HepG2 (cell line): ENCODE measurements around the gene ACSF3. TPM values are rescaled to one million over a fixed set of nuclear protein-coding genes. Genes with fewer than 3 reads are reported as not detected.

ENCODE experiments used
- ATAC-seq: fragments of 200-7000 bp; cut with Tn5 transposase; 3 replicates; pipeline ENCODE4 v1.9.1; 2020; ENCODE audit warnings: mild to moderate bottlenecking, moderate library complexity
- BruUV-seq: library from RNA; stranded (reverse); fragments of 400-500 nt; replicated peaks from 2 replicates; lab custom pipeline; 2021; lab: Mats Ljungman, UMichigan
- CTCF ChIA-PET: fragments of 300-600 bp; formaldehyde crosslinking; extraction: SDS; loops from one replicate; lab custom pipeline; 2021; ENCODE audit warnings: low total read pairs, inconsistent platforms, low intra/inter-chr PET ratio; lab: Yijun Ruan, JAX
- POLR2A ChIA-PET: fragments of 350-600 bp; sonication (Branson Sonifier 250); formaldehyde crosslinking; loops from one replicate; lab custom pipeline; 2020; ENCODE audit warnings: antibody characterized with exemption, inconsistent platforms; lab: Yijun Ruan, JAX
- DNase-seq: peaks from one replicate; pipeline ENCODE4 v3.0.0-alpha.2; 2015; ENCODE audit warnings: low spot score
- FAIRE-seq: peaks from 3 replicates; lab custom pipeline; 2011; peaks lifted over from hg19 to GRCh38; lab: Jason Lieb, UNC
- H2AFZ ChIP-seq: one replicate; pipeline ENCODE4 v1.6.1; 2011; ENCODE audit warnings: low read length, inconsistent platforms
- H3K27ac ChIP-seq: fragments of 300-600 bp; 3 replicates; pipeline ENCODE4 v1.8.0; 2011; ENCODE audit warnings: mixed run types, mild to moderate bottlenecking, mixed read lengths, low read length, inconsistent platforms; ENCODE audit not compliant: insufficient read depth; ENCODE audit errors: extremely low read length
- H3K27me3 ChIP-seq, 2 experiments: fragments of 200-600 bp in 1 of 2; 2 replicates in 1 of 2; 3 replicates in 1 of 2; pipeline versions ENCODE4 v1.6.0 to v1.8.0; 2011; ENCODE audit warnings: low read length in 2 of 2, mild to moderate bottlenecking in 2 of 2, moderate library complexity in 2 of 2, inconsistent platforms in 1 of 2; ENCODE audit not compliant: insufficient read depth in 2 of 2, control insufficient read depth in 1 of 2
- H3K36me3 ChIP-seq, 2 experiments: fragments of 200-600 bp in 1 of 2; replicated peaks in 1 of 2; 2 replicates in 1 of 2; 3 replicates in 1 of 2; pipeline versions ENCODE4 v1.5.1 to v1.8.0; 2011; ENCODE audit warnings: low read length in 2 of 2, inconsistent platforms in 1 of 2; ENCODE audit not compliant: insufficient read depth in 2 of 2, control insufficient read depth in 1 of 2
- H3K4me1 ChIP-seq: 2 replicates; pipeline ENCODE4 v1.5.1; 2012; ENCODE audit warnings: low read length, inconsistent platforms; ENCODE audit not compliant: insufficient read depth
- H3K4me2 ChIP-seq: 2 replicates; pipeline ENCODE4 v1.6.0; 2011; ENCODE audit warnings: low read depth, low read length, inconsistent platforms
- H3K4me3 ChIP-seq, 3 experiments: fragments of 200-600 bp in 1 of 3; sonication (generic), shearing (Covaris generic) in 1 of 3; replicated peaks in 1 of 3; 2 replicates each; pipeline ENCODE4 v1.5.1; 2011 to 2016; ENCODE audit warnings: low read length in 3 of 3, inconsistent platforms in 2 of 3, low read depth in 2 of 3, mild to moderate bottlenecking in 2 of 3, control low read depth in 1 of 3, mixed read lengths in 1 of 3; ENCODE audit not compliant: insufficient read depth in 1 of 3
- H3K79me2 ChIP-seq: one replicate; pipeline ENCODE4 v1.6.1; 2011; ENCODE audit warnings: low read length, inconsistent platforms; ENCODE audit not compliant: insufficient read depth
- H3K9ac ChIP-seq: 2 replicates; pipeline ENCODE4 v1.6.0; 2011; ENCODE audit warnings: mild to moderate bottlenecking, low read depth, low read length, inconsistent platforms; ENCODE audit not compliant: insufficient read depth
- H3K9me3 ChIP-seq: 2 replicates; pipeline ENCODE4 v1.5.1; 2012; ENCODE audit warnings: mild to moderate bottlenecking, low read length
- H4K20me1 ChIP-seq: 2 replicates; pipeline ENCODE4 v1.6.0; 2011; ENCODE audit warnings: inconsistent platforms, mild to moderate bottlenecking, low read length, moderate library complexity; ENCODE audit not compliant: insufficient read depth
- FOXC1 ChIP-seq: sonication (generic); formaldehyde crosslinking; IDR thresholded peaks from 2 replicates; pipeline ENCODE4 v1.8.0; 2022; ENCODE audit warnings: mild to moderate bottlenecking, missing genetic modification reagents, borderline replicate concordance
- GABPA ChIP-seq, 2 experiments: IDR thresholded peaks; 2 replicates each; pipeline ENCODE4 v1.6.1; 2011 to 2016; ENCODE audit warnings: low read depth in 2 of 2, low read length in 1 of 2, missing biosample characterization in 1 of 2, missing genetic modification characterization in 1 of 2
- KAT8 ChIP-seq: IDR thresholded peaks from 2 replicates; pipeline ENCODE4 v1.6.1; 2016; ENCODE audit warnings: missing genetic modification reagents, missing compliant biosample characterization
- KLF6 ChIP-seq: IDR thresholded peaks from 2 replicates; pipeline ENCODE4 v1.8.0; 2016; ENCODE audit warnings: missing biosample characterization, missing genetic modification reagents
- SALL1 ChIP-seq: sonication (generic); formaldehyde crosslinking; IDR thresholded peaks from 2 replicates; pipeline ENCODE4 v1.8.0; 2022; ENCODE audit warnings: mild to moderate bottlenecking, missing genetic modification reagents
- SATB2 ChIP-seq: sonication (generic); formaldehyde crosslinking; IDR thresholded peaks from 2 replicates; pipeline ENCODE4 v1.5.0; 2020; ENCODE audit warnings: missing genetic modification reagents
- TARDBP ChIP-seq: sonication (generic); formaldehyde crosslinking; IDR thresholded peaks from 2 replicates; pipeline ENCODE4 v1.8.0; 2022; ENCODE audit warnings: mild to moderate bottlenecking, missing genetic modification reagents
- TBX2 ChIP-seq: sonication (generic); formaldehyde crosslinking; IDR thresholded peaks from 2 replicates; pipeline ENCODE4 v1.5.0; 2020; ENCODE audit warnings: missing genetic modification reagents, mild to moderate bottlenecking, borderline replicate concordance
- ZMAT3 ChIP-seq: sonication (generic); formaldehyde crosslinking; conservative IDR thresholded peaks from 2 replicates; pipeline ENCODE4 v1.7.0; 2021; ENCODE audit warnings: missing genetic modification reagents
- ZMYM3 ChIP-seq: sonication (generic); formaldehyde crosslinking; IDR thresholded peaks from 2 replicates; pipeline ENCODE4 v1.5.1; 2020; ENCODE audit warnings: mild to moderate bottlenecking, missing genetic modification reagents
- ZNF687 ChIP-seq: sonication (generic); formaldehyde crosslinking; IDR thresholded peaks from 2 replicates; pipeline ENCODE4 v1.5.1; 2020; ENCODE audit warnings: mild to moderate bottlenecking, missing genetic modification reagents, moderate library complexity
- ZNF703 ChIP-seq: sonication (generic); formaldehyde crosslinking; IDR thresholded peaks from 2 replicates; pipeline ENCODE4 v1.5.1; 2020; ENCODE audit warnings: missing genetic modification reagents, mild to moderate bottlenecking, moderate library complexity, borderline replicate concordance
- ZNF772 ChIP-seq: sonication (generic); formaldehyde crosslinking; IDR thresholded peaks from 2 replicates; pipeline ENCODE4 v1.5.0; 2020; ENCODE audit warnings: mild to moderate bottlenecking, missing genetic modification reagents
- ZSCAN31 ChIP-seq: sonication (generic); formaldehyde crosslinking; IDR thresholded peaks from 2 replicates; pipeline ENCODE4 v1.5.0; 2020; ENCODE audit warnings: low read depth, mild to moderate bottlenecking, missing genetic modification reagents
- WGBS: methylation state at CpG from one replicate; pipeline ENCODE4 v1.1.6; 2017; ENCODE audit warnings: low lambda C conversion rate; 5-methylcytosine and 5-hydroxymethylcytosine counted together
- in situ Hi-C: cut with HindIII; loops from 2 replicates; pipeline ENCODE4 v1.10.0; 2017; ENCODE audit warnings: low pct_unique_long_range_greater_than_20kb; ENCODE audit not compliant: extremely low pct_ligation_motif_present
- intact Hi-C: fragments of 100-400 bp; cut with micrococcal nuclease; formaldehyde crosslinking; loops from one replicate; pipeline ENCODE4 v1.10.0; 2022; ENCODE audit not compliant: unreplicated experiment
- polyA plus RNA-seq, 8 experiments: library from polyadenylated mRNA; depleted of rRNA in 3 of 8; stranded (reverse) in 7 of 8; unstranded in 1 of 8; fragments of >200 nt; fragmentation: Illumina TruSeq in 4 of 8; extraction: Trizol in 4 of 8; gene quantifications; 2 replicates each; pipeline versions ENCODE4 v1.2.1 to v1.2.3, GENCODE V29; 2011 to 2016; ENCODE audit warnings: low read depth in 4 of 8, missing spikeins in 1 of 8, mixed read lengths in 1 of 8; ENCODE audit not compliant: insufficient read depth in 1 of 8
- total RNA-seq, 5 experiments: library from RNA; depleted of rRNA; stranded (reverse); fragments of >200 nt; fragmentation: Illumina TruSeq; extraction: Trizol; gene quantifications; 2 replicates each; pipeline ENCODE4 v1.2.3, GENCODE V29; 2016; ENCODE audit warnings: low read depth in 1 of 5
- TF ChIP-seq, protein P1 (sequence below): sonication (generic); formaldehyde crosslinking; IDR thresholded peaks from 2 replicates; pipeline ENCODE4 v1.8.0; 2023; ENCODE audit warnings: mild to moderate bottlenecking, missing genetic modification reagents
- TF ChIP-seq, protein P2 (sequence below): IDR thresholded peaks from 2 replicates; pipeline ENCODE4 v1.6.1; 2016; ENCODE audit warnings: mild to moderate bottlenecking

Gene ACSF3
- total and polyA plus RNA-seq, 2 of the 13 experiments (the other 11 are each of a cell fraction or from before 2014, with no cell fraction given) = 14.9 to 30.6 TPM

GRCh38 chr16:89090669-89091426 lies 2.8 kb upstream of the ACSF3 start:
- POLR2A ChIA-PET = no interaction called here
- intact Hi-C loops = no loop called here
- TF ChIP-seq ZNF687 (peak; percentile 40; the same call in 1 of the 2 replicates), KAT8 (peak; percentile 29; the same call in 1 of the 2 replicates), ZMAT3 (CRISPR knock-in tag) (no peak), ZMYM3 (CRISPR knock-in tag) (no peak), FOXC1 (CRISPR knock-in tag) (0 out of 2 replicates have a peak, but pooled peaks have one; percentile 10), GABPA (IDR thresholded peaks at IDR 0.05; ENCODE audit: low read depth, low read length) (no peak), GABPA (CRISPR knock-in tag; IDR thresholded peaks at IDR 0.05; ENCODE audit: low read depth) (peak; percentile 36; the same call in 1 of the 2 replicates), KLF6 (peak; percentile 35; the same call in 1 of the 2 replicates), ZNF703 (CRISPR knock-in tag) (no peak), ZNF772 (CRISPR knock-in tag) (0 out of 2 replicates have a peak, but pooled peaks have one; percentile 21), TBX2 (CRISPR knock-in tag) (0 out of 2 replicates have a peak, but pooled peaks have one; percentile 17), TARDBP (CRISPR knock-in tag) (0 out of 2 replicates have a peak, but pooled peaks have one; percentile 11), SALL1 (CRISPR knock-in tag) (0 out of 2 replicates have a peak, but pooled peaks have one; percentile 20), SATB2 (CRISPR knock-in tag) (0 out of 2 replicates have a peak, but pooled peaks have one; percentile 19), ZSCAN31 (CRISPR knock-in tag) (peak; percentile 47; the same call in 1 of the 2 replicates)
- TF ChIP-seq, protein P1, sequence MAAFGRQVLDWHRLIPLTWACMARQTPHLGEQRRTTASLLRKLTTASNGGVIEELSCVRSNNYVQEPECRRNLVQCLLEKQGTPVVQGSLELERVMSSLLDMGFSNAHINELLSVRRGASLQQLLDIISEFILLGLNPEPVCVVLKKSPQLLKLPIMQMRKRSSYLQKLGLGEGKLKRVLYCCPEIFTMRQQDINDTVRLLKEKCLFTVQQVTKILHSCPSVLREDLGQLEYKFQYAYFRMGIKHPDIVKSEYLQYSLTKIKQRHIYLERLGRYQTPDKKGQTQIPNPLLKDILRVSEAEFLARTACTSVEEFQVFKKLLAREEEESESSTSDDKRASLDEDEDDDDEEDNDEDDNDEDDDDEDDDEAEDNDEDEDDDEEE (CRISPR knock-in tag) = 0 out of 2 replicates have a peak, but pooled peaks have one; percentile 27
- TF ChIP-seq, protein P2, sequence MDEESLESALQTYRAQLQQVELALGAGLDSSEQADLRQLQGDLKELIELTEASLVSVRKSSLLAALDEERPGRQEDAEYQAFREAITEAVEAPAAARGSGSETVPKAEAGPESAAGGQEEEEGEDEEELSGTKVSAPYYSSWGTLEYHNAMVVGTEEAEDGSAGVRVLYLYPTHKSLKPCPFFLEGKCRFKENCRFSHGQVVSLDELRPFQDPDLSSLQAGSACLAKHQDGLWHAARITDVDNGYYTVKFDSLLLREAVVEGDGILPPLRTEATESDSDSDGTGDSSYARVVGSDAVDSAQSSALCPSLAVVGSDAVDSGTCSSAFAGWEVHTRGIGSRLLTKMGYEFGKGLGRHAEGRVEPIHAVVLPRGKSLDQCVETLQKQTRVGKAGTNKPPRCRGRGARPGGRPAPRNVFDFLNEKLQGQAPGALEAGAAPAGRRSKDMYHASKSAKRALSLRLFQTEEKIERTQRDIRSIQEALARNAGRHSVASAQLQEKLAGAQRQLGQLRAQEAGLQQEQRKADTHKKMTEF (CRISPR knock-in tag) = peak; percentile 34; the same call in 1 of the 2 replicates

More at GRCh38 chr16:89090669-89091426, 2.8 kb upstream of the ACSF3 start:
- CTCF ChIA-PET = no interaction called here
- H3K4me1 ChIP-seq = peaks cover 75% of the 10 kb centered on the region
- in situ Hi-C loops = no loop called here
- H3K4me2 ChIP-seq = peak overlapping the region; percentile 64
- ATAC-seq (peak; percentile 12; the same call in 1 of the 3 replicates), DNase-seq (no peak), FAIRE-seq (no peak)
- H3K9ac ChIP-seq = no peak overlapping the region
- H3K4me3 ChIP-seq = peak overlapping the region in 1 of 3 experiments; percentile 35; a peak in 2 of 6 replicates
- no peaks in the 10 kb centered on the region for H4K20me1 ChIP-seq
- H3K9me3 ChIP-seq = no peaks in the 10 kb centered on the region
- WGBS = 9% methylated on average over 17 of the region's 17 CpGs
- no peak overlapping the region for H3K27ac ChIP-seq
- H3K36me3 ChIP-seq = no peaks in the 10 kb centered on the region
- peak overlapping the region; percentile 34 for H2AFZ ChIP-seq
- peaks cover 16% of the 10 kb centered on the region for H3K79me2 ChIP-seq
- H3K27me3 ChIP-seq = peaks cover 11 to 45% of the 10 kb centered on the region in 2 experiments
- no TSS peak for BruUV-seq
